OCI-LY3 (cell line): Measurements from ENCODE around the gene THAP11.

Experiments used
- H2AFZ ChIP-seq: fragments of 200-600, 300-600 bp; shearing (Covaris generic); 2 replicates; pipeline ENCODE4 v1.6.0; 2014; ENCODE audit warnings: antibody characterized with exemption, low read depth, low read length
- H3K27ac ChIP-seq: fragments of 200-600, 300-600 bp; sonication (generic); 2 replicates; pipeline ENCODE4 v1.5.1; 2014; ENCODE audit warnings: mild to moderate bottlenecking, low read length, moderate library complexity, mixed read lengths
- H3K27me3 ChIP-seq: fragments of 200-600, 300-600 bp; sonication (generic); 2 replicates; pipeline ENCODE4 v1.6.1; 2014; ENCODE audit warnings: low read depth, low read length, mixed read lengths
- H3K36me3 ChIP-seq: fragments of 200-600, 300-600 bp; sonication (generic); replicated peaks from 2 replicates; pipeline ENCODE3; 2014; ENCODE audit warnings: low read depth, low read length, mixed read lengths
- H3K4me1 ChIP-seq: fragments of 300-600, 200-600 bp; sonication (generic); 2 replicates; pipeline ENCODE4 v1.6.1; 2014; ENCODE audit warnings: low read length, mixed read lengths
- H3K4me2 ChIP-seq: fragments of 200-600, 300-600 bp; sonication (generic); 2 replicates; pipeline ENCODE4 v1.6.1; 2014; ENCODE audit warnings: low read length, mixed read lengths
- H3K4me3 ChIP-seq: fragments of 300-600, 200-600 bp; sonication (generic); 2 replicates; pipeline ENCODE4 v1.5.1; 2014; ENCODE audit warnings: antibody characterized with exemption, mild to moderate bottlenecking, low read length, moderate library complexity
- H3K79me2 ChIP-seq: fragments of 300-600, 200-600 bp; shearing (Covaris generic); 2 replicates; pipeline ENCODE4 v1.6.1; 2014; ENCODE audit warnings: mild to moderate bottlenecking, low read length, mixed read lengths
- H3K9ac ChIP-seq: fragments of 300-600, 200-600 bp; shearing (Covaris generic); 2 replicates; pipeline ENCODE4 v1.6.0; 2014; ENCODE audit warnings: mild to moderate bottlenecking, low read length, moderate library complexity
- H3K9me3 ChIP-seq: fragments of 200-600, 300-600 bp; shearing (Covaris generic); 2 replicates; pipeline ENCODE4 v1.6.1; 2014; ENCODE audit warnings: low read length, mixed read lengths; ENCODE audit not compliant: insufficient read depth
- H4K20me1 ChIP-seq: fragments of 200-600, 300-600 bp; sonication (generic); 2 replicates; pipeline ENCODE4 v1.6.1; 2016; ENCODE audit warnings: low read length, mixed read lengths; ENCODE audit not compliant: insufficient read depth
- EZH2phosphoT487 ChIP-seq: fragments of 200-600 bp; shearing (Covaris generic); IDR thresholded peaks from 2 replicates; pipeline ENCODE4 v1.6.1; 2018; ENCODE audit warnings: antibody characterized with exemption, mixed run types, low read depth
- TF ChIP-seq, protein P1 (sequence below): fragments of 200-600, 300-600 bp; sonication (generic); IDR thresholded peaks from 2 replicates; pipeline ENCODE4 v1.5.1; 2014; ENCODE audit warnings: antibody characterized with exemption, low read length, low read depth

The THAP11 gene

DNA sequence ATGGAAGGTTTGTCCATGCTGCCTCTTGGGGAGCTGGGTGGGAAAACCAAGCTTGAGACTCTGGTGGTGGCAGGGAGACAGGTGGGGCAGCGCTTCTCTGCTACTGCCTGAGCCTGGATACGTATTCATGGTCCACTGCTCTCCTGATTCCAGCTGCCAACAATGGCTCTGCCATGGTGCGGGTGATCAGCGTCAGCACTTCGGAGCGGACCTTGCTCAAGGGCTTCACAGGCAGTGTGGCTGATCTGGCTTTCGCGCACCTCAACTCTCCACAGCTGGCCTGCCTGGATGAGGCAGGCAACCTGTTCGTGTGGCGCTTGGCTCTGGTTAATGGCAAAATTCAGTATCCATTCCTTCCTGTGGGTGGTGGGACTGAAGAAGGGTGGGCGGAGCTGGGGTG lies 34.9 kb downstream of the THAP11 start:
- Histone ChIP-seq H3K4me1 (peaks cover 14% of the 10 kb centered on the region), H3K9me3 (no peaks in the 10 kb centered on the region), H2AFZ (no peak overlapping the region), H3K4me2 (no peak overlapping the region), H3K79me2 (peaks cover 37% of the 10 kb centered on the region), H3K36me3 (peaks cover 46% of the 10 kb centered on the region), H3K4me3 (no peak overlapping the region), H3K27me3 (no peaks in the 10 kb centered on the region), H3K27ac (no peak overlapping the region), H4K20me1 (peaks cover 15% of the 10 kb centered on the region), H3K9ac (no peak overlapping the region)
- no peak for TF ChIP-seq EZH2phosphoT487
- TF ChIP-seq, protein P1, sequence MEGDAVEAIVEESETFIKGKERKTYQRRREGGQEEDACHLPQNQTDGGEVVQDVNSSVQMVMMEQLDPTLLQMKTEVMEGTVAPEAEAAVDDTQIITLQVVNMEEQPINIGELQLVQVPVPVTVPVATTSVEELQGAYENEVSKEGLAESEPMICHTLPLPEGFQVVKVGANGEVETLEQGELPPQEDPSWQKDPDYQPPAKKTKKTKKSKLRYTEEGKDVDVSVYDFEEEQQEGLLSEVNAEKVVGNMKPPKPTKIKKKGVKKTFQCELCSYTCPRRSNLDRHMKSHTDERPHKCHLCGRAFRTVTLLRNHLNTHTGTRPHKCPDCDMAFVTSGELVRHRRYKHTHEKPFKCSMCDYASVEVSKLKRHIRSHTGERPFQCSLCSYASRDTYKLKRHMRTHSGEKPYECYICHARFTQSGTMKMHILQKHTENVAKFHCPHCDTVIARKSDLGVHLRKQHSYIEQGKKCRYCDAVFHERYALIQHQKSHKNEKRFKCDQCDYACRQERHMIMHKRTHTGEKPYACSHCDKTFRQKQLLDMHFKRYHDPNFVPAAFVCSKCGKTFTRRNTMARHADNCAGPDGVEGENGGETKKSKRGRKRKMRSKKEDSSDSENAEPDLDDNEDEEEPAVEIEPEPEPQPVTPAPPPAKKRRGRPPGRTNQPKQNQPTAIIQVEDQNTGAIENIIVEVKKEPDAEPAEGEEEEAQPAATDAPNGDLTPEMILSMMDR, result no peak

DNA sequence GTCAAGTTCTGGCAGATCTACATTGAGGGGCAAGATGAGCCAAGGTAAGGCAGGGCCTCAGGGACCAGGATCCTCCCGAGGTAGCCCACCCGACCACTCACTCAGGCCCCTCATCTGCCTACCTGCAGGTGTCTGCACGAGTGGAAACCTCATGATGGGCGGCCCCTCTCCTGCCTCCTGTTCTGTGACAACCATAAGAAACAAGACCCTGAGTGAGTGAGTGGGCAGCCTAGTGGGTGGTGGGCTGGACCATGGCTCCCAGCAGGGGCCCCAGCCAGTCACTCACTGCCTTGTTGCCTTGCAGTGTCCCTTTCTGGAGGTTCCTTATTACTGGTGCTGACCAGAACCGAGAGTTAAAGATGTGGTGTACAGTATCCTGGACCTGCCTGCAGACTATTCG lies 36.1 kb downstream of the THAP11 start:
- Histone ChIP-seq H3K4me3 (no peak overlapping the region), H3K27me3 (no peaks in the 10 kb centered on the region), H3K4me2 (no peak overlapping the region), H3K4me1 (peaks cover 10% of the 10 kb centered on the region), H3K79me2 (peaks cover 34% of the 10 kb centered on the region), H4K20me1 (peaks cover 15% of the 10 kb centered on the region), H3K36me3 (peaks cover 55% of the 10 kb centered on the region), H2AFZ (no peak overlapping the region), H3K9me3 (no peaks in the 10 kb centered on the region), H3K27ac (no peak overlapping the region), H3K9ac (no peak overlapping the region)
- TF ChIP-seq EZH2phosphoT487, result no peak
- TF ChIP-seq, protein P1, result no peak

DNA sequence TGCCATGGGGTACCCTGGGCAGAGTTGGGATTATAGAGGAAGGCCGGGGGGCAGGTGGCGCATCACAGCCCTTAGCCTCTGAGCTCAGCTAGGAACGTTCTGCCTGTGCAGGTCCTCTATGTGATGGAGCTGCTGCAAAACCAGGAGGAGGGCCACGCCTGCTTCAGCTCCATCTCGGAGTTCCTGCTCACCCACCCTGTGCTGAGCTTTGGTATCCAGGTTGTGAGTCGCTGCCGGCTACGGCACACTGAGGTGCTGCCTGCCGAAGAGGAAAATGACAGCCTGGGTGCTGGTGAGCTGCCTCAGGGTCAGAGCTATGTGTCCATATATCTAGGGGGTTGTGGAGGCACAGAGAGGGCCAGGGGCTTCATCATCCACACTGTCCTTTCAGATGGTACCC lies 36.7 kb downstream of the THAP11 start:
- Histone ChIP-seq H3K9ac (no peak overlapping the region), H3K9me3 (no peaks in the 10 kb centered on the region), H3K4me1 (peaks cover 7% of the 10 kb centered on the region), H2AFZ (no peak overlapping the region), H3K4me3 (no peak overlapping the region), H3K36me3 (peaks cover 55% of the 10 kb centered on the region), H4K20me1 (peaks cover 13% of the 10 kb centered on the region), H3K27me3 (no peaks in the 10 kb centered on the region), H3K79me2 (peaks cover 28% of the 10 kb centered on the region), H3K4me2 (no peak overlapping the region), H3K27ac (no peak overlapping the region)
- TF ChIP-seq, protein P1, result no peak
- no peak for TF ChIP-seq EZH2phosphoT487

DNA sequence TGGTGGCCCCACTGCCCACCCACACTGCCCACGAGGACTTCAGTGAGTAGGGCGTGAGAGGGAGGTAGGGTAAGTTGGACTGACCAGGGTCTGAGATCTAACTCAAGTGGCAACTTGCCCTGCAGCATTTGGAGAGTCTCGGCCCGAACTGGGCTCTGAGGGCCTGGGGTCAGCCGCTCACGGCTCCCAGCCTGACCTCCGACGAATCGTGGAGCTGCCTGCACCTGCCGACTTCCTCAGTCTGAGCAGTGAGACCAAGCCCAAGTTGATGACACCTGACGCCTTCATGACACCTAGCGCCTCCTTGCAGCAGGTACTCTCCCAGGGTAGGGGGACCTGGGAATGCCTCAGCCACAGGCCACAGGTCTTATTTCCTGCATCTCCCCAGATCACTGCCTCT lies 37.3 kb downstream of the THAP11 start:
- Histone ChIP-seq H3K27ac (no peak overlapping the region), H3K4me3 (no peak overlapping the region), H3K27me3 (no peaks in the 10 kb centered on the region), H3K9me3 (no peaks in the 10 kb centered on the region), H3K4me2 (no peak overlapping the region), H3K9ac (no peak overlapping the region), H3K4me1 (peaks cover 1% of the 10 kb centered on the region), H4K20me1 (peaks cover 7% of the 10 kb centered on the region; the same call in 1 of the 2 replicates), H3K36me3 (peaks cover 61% of the 10 kb centered on the region), H3K79me2 (peaks cover 22% of the 10 kb centered on the region), H2AFZ (no peak overlapping the region)
- TF ChIP-seq EZH2phosphoT487, result no peak
- TF ChIP-seq, protein P1, result no peak
